ENCODE measurements around the gene TMEM14B.
"Not testable (repeated sequence)": the region's sequence is repeated elsewhere in the genome, so short reads cannot be mapped to it uniquely, and the experiment has no call there.

Gene TMEM14B

DNA sequence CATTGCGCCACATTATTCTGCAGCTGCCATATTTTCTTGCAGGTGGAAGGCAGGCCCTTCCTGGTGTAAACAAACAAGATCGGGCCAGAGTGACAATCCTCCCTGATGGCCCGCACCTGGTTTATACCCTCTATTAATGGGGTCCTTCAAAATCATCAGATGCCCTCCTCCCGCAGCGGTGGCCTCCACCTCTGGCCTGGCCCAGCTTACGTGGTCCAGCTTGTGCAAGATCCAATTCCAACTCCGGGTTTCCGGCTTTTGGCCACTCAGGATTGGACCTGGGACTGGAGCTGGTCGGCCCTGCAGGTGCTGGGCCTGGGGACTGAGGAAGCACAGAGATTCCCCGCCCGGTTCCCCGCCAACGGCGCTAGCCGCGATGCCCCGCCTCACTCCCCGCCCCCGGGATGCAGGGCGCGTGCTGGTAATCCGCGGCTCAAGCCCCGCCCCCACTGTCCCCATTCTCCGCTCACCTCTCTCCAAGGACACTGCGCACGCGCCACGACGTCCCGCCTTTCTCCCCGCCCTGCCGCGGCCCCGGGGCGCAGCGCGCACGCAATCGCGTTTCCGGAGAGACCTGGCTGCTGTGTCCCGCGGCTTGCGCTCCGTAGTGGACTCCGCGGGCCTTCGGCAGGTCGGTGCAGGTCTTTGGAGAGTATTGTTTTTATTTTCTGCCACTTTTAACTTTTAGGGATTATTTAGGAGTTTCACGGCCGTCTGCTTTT is at the start of gene TMEM14B:
Gene TMEM14B (plus strand): TSS at position 555 of the 722 bp plus-strand sequence. CDS start 1,441 bp downstream, outside the sequence.
- in situ Hi-C loops (cut with HindIII; ENCODE audit: low sequenced_read_pairs) = no loop called here

DNA sequence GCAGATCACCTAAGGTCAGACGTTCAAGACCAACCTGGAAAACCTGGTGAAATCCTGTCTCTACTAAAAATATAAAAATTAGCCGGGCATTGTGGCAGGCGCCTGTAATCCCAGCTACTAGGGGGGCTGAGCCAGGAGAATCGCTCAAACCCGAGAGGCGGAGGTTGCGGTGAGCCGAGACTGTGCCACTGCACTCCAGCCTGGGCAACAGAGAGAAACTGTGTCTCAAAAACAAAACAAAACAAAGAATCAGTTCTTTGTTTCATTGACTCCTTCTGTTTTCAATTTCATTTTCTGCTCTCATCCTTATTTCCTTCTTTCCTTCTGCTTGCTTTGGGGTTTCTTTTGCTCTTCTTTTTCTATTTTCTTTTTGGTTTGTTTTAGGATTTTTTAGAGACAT is 33.6 kb upstream of the TMEM14B start:
- in situ Hi-C loops (cut with HindIII; ENCODE audit: low sequenced_read_pairs) = no loop called here

DNA sequence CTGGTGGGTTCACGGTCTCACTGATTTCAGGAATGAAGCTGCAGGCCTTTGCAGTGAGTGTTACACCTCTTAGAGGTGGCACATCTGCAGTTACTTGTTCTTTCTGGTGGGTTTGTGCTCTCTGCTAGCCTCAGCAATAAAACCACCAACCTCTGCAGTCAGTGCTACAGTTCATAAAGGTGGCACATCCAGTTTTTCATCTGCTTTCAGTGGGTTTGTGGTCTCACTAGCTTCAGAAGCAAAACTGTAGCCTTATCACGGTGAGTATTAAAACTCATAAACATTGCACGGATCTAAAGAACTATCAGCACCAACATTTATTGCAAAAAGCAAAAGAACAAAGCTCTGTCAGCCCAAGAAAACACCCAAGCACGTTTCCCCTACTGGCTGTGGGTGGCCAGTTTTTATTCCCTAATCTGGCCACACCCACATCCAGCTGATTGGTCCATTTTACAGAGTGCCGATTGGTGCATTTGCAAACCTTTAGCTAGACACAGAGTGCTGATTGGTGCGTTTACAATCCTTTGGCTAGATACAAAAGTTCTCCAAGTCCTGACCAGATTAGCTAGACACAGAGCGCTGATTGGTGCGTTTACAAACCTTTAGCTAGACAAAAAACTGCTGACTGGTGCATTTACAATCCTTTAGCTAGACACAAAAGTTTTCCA is 28.2 kb upstream of the TMEM14B start:
- in situ Hi-C loops (cut with HindIII; ENCODE audit: low sequenced_read_pairs) = no loop called here

DNA sequence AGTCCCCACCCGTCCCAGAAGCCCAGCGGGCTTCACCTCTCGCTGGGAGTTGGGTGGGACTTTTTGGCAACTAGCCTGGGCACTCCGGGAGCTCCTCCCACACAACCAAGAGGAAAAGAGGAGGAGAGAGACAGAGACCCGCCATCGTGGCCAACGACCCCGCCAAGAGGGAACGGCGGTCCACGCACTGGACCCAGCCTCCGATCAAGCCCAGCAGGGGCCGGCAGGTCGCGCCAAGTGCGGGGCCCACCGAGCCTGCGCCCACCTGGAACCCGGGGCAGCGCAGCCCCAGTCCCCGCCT is 27.7 kb upstream of the TMEM14B start:
- in situ Hi-C loops (cut with HindIII; ENCODE audit: low sequenced_read_pairs) = no loop called here

DNA sequence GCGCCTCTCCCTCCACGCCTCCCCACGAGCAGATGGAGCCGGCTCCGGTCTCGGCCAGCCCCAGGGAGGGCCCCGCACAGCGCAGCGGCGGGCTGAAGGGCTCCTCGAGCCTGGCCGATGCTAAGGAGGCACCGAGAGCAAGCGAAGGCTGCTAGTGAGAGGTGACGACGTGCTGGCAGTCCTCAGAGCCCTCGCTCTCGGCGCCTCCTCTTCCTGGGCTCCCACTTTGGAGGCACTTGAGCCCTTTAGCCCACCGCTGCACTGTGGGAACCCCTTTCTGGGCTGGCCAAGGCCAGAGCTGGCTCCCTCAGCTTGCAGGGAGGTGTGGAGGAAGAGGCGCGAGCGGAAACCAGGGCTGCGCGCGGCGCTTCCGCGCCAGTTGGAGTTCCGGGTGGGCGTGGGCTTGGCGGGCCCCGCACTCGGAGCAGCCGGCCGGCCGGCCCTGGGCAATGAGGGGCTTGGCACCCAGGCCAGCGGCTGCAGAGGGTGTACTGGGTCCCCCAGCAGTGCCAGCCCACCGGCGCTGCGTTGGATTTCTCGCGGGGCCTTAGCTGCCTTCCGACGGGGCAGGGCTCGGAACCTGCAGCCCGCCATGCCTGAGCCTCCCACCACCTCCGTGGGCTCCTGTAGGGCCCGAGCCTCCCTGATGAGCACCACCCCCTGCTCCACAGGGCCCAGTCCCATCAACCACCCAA is 27.2 kb upstream of the TMEM14B start:
- in situ Hi-C loops (cut with HindIII; ENCODE audit: low sequenced_read_pairs) = no loop called here

DNA sequence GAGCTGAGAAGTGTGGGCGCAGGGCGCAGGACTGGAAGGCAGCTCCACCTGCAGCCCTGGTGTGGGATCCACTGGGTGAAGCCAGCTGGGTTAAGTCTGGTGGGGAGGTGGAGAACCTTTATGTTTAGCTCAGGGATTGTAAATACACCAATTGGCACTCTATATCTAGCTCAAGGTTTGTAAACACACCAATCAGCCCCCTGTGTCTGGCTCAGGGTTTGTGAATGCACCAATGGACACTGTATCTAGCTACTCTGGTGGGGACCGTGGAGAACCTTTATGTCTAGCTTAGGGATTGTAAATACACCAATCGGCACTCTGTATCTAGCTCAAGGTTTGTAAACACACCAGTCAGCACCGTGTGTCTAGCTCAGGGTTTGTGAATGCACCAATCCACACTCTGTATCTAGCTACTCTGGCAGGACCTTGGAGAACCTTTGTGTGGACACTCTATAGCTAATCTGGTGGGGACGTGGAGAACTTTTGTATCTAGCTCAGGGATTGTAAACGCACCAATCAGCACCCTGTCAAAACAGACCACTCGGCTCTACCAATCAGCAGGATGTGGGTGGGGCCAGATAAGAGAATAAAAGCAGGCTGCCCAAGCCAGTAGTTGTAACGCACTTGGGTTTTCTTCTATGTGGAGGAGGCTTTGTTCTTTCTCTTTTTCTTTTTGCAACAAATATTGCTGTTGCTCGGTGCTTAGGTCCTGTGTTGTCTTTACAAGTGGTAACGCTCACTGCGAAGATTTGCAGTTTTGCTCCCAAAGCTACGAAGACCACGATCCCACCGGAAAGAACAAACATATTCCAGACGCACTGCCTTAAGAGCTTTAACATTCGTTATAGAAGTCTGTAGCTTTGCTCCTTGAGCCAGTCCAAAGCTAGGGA is 26.4 kb upstream of the TMEM14B start:
- in situ Hi-C loops (cut with HindIII; ENCODE audit: low sequenced_read_pairs) = not testable (repeated sequence)

DNA sequence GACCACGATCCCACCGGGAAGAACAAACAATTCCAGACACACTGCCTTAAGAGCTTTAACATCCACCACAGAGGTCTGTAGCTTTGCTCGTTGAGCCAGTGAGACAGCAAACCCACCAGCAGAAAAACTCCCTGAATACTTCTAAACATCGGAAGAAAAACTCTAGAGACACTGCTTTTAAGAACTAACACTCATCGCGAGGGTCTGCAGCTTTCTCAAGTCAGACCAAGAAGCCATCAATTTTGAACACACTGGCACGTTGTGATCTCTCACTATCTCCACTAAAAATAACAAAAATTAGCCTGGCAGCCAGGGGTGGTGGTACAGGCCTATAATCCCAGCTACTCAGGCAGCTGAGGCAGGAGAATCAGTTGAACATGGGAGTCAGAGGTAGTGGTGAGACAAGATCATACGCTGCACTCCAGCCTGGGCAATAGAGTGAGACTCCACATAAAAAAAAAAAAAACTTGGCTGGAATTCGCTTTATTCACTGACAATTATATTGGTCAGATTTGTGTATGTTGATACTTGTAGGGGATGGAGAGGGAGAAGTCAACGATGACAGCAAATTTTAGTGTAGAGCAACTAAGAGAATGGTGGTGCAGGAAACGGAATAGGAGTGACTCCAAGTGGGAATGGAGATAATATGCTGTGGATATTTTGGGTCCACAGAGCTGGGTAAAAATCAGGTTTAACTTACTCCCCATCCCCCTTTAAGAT is 25.6 kb upstream of the TMEM14B start:
- in situ Hi-C loops (cut with HindIII; ENCODE audit: low sequenced_read_pairs) = no loop called here

DNA sequence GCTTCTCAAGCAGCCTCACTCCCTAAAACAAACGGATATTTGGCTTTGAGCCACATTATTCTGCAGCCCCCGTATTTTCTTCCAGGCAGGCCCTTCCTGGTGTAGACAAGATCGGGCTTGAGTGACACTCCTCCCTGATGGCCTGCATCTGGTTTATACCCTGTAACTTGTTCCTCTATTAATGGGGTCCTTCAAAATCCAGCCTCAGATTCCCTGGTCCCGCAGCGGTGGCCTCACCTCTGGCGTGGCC is 25.1 kb upstream of the TMEM14B start:
- in situ Hi-C loops (cut with HindIII; ENCODE audit: low sequenced_read_pairs) = no loop called here

DNA sequence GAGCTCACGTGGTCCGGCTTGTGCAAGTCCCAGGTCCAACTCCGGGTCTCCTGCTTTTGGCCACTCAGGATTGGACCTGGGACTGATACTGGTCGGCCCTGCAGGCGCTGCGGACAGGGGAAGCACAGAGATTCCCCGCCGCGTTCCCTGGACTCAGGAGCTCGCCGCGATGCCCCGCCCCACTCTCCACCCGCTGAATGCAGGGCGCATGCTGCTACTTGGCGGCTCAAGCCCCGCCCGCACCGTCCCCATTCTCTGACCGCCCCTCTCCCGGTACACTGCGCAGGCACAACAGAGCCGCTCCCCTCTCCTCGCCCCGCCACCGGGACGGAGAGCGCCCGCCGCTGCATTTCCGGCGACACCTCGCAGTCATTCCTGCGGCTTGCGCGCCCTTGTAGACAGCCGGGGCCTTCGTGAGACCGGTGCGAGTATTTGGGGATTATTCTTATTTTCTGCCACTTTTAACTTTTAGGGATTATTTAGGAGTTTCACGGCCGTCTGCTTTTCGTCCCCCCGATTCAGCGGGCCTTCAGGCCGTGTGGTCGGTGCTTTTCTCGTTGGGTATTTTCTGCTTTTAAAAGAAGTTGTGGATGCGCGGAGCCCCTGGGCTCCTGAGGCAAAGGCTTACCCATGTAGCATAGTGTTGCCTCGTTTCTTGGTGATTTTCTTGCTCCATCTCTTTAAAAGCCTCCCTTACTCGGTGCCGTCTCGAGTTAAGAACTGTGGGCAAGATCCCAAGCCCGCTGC is 24.6 kb upstream of the TMEM14B start, which contains the start of gene TMEM14C:
Gene TMEM14C (plus strand): TSS at position 251 of the 747 bp plus-strand sequence. CDS start 1,544 bp downstream, outside the sequence.
- in situ Hi-C loops (cut with HindIII; ENCODE audit: low sequenced_read_pairs) = no loop called here

DNA sequence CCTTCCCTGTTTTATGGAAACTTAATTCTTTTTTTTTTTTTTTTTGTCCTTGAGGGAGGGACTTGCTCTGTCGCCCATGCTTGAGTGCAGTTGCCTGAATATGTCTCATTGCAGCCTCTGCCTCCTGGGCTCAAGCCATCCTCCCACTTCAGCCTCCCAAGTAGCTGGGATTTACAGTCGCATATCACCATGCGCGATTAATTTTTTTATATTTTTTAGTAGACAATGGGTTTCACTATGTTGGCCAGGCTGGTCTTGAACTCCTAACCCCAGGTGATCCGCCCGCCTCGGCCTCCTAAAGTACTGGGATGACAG is 24.1 kb upstream of the TMEM14B start:
- in situ Hi-C loops (cut with HindIII; ENCODE audit: low sequenced_read_pairs) = no loop called here

DNA sequence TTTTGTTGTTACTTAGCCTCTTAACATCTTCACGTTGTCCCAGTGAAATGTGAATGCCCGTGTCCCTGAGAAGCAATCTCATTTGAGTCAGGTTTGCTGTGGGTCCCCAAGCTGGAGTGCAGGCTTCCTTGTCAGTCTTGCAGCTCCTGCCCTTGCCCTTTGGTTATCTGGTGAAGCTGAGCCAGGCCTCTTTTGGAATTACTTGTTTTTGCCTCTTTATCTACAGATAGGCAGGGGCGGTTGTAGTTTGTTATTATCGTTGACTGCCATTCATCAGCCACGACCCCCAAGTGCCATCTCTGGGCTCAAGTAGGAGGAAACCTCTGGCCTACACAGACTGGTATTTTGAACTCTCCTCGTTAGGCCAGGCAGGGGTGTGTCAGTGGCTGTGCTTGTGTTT is 22.6 kb upstream of the TMEM14B start:
- in situ Hi-C loops (cut with HindIII; ENCODE audit: low sequenced_read_pairs) = no loop called here

DNA sequence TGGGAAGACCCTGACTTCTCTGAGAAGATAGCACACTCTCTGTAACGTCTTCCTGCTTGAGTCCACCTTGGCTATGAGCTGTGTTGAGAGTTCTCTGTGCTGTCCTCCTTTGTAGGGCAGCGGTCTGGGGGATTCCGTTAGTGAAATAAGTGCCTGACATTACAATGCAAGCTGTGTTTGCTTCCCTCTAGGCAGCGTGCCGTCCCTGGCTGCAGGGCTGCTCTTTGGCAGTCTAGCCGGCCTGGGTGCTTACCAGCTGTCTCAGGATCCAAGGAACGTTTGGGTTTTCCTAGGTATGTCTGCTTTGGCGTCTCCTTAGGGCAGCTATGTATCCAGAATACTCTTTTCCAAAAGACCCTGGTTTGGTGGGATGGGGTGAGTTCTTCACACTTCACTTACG is 21.9 kb upstream of the TMEM14B start:
- in situ Hi-C loops (cut with HindIII; ENCODE audit: low sequenced_read_pairs) = no loop called here

DNA sequence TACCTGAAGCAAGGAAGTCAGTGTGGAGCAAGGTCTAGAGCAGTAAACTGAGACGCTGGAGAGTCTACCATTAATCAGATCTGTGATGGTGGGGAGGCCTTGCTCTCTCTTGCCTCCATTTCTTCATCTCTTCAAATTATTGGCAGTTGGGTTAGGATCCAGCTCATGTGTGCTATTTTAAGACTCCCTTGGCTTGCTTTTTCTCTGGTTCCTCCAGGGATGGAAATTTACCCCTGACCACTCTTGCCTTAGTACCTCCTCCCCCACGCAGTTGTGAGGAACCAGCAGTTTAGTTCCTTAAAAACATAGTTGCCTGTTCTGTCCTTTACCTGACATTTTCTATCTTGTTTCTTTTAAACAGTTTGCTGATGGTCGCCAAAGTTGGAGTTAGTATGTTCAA is 17.4 kb upstream of the TMEM14B start:
- in situ Hi-C loops (cut with HindIII; ENCODE audit: low sequenced_read_pairs) = no loop called here

DNA sequence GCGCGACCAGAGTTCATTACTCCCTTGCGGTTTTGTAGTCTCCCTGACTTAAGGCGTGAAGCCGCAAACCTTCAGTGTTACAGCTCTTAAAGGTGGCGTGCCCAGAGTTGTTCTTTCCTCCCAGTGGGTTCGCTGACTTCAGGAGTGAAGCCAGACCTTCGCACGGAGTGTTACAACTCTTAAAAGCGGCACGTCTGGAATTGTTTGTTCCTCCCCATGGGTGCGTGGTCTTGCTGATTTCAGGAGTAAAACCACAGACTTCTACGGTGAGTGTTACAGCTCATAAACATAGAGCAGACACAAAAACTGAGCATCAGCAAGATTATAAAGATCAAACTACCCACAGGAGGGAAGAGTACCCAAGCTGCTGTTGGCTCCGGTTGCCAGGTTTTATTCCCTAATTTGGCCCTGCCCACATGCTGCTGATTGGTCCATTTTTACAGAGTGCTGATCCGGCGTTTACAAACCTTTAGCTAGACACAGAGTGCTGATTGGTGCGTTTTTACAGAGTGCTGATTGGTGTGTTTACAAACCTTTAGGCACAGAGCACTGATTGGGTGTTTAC is 14.4 kb upstream of the TMEM14B start:
- in situ Hi-C loops (cut with HindIII; ENCODE audit: low sequenced_read_pairs) = no loop called here

DNA sequence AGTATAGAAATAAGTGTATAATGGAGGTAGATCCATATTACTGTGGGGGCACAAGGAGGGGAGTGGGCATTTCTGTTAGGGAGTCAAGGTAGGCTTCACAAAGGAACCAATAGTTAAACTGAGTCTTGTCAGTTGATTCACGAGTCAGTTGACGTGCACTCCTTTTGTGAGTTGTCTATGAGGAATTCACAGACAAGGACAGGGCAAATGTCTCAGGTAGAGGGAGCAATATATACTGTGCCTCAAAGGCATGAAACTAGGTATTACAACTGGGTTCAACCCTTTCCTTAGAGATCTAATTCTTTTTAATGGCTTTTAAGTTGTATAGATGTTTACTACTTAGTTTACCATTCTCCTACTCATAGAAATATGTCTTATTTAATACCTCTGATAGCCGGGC is 13.7 kb upstream of the TMEM14B start:
- in situ Hi-C loops (cut with HindIII; ENCODE audit: low sequenced_read_pairs) = no loop called here

DNA sequence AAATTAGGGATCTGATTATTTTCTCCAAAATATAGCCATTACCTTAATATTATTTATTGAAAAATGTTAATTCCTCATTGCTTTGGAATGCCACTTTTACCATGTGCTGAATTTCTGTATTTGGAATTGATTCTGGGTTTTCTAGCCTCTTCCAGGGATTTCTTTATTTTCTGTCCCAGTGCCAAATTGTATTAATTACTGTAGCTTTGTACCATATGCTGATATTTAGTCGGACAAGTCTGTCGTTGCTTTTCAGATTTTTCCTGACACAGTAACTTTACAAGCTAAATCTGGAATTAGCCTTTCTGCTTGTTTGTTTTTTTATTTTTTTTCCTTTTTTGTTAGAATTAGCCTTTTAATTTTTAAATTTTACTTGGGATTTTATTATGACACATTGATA is 10.9 kb upstream of the TMEM14B start:
- in situ Hi-C loops (cut with HindIII; ENCODE audit: low sequenced_read_pairs) = no loop called here

DNA sequence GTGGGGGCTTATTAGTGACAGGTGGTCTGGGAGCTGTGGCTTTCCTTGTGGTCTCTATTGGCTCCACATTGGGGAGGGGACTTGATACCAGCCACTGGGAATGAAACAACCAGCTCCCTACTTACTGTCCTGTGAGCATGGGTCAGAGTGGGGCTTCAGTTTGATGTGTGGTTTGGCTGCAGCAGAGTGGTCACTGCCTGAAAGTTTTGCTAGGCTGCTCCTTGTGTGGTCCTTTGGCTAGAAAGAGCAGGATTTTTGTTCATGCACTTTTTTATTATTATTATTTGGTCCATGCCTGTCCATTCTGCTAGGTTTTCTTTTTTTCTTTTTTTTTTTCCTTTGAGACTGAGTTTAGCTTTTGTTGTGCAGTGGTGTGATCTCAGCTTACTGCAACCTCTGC is 7.5 kb upstream of the TMEM14B start:
- in situ Hi-C loops (cut with HindIII; ENCODE audit: low sequenced_read_pairs) = no loop called here

DNA sequence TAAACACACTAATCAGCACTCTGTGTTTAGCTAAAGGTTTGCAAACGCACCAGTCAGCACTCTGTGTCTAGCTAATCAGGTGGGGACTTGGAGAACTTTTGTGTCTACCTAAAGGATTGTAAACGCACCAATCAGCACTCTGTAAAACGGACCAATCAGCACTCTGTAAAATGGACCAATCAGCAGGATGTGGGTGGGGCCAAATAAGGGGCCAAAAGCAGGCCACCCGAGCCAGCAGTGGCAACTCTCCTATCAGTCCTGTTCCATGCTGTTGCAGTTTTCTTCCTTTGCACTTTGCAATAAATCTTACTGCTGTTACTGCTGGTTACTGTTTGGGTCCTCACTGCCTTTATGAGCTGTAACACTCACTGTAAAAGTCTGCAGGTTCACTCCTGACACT is 6.0 kb upstream of the TMEM14B start:
- in situ Hi-C loops (cut with HindIII; ENCODE audit: low sequenced_read_pairs) = not testable (repeated sequence)

DNA sequence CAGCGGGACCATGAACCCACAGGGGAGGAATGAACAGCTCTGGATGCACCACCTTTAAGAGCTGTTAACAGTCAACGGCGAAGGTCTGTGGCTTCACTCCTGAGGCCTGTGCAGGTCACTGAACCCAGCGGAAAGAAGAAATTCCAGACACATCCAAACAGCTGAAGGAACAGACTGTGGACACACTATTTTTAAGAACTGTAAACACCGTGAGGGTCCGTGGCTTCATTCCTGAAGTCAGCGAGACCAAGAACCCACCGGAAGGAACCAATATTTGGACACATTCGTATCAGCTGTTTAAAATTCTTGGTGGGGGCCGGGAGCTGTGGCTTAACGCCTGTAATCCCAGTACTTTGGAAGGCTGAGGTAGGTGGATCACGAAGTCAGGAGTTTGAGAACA is 5.4 kb upstream of the TMEM14B start:
- in situ Hi-C loops (cut with HindIII; ENCODE audit: low sequenced_read_pairs) = no loop called here

DNA sequence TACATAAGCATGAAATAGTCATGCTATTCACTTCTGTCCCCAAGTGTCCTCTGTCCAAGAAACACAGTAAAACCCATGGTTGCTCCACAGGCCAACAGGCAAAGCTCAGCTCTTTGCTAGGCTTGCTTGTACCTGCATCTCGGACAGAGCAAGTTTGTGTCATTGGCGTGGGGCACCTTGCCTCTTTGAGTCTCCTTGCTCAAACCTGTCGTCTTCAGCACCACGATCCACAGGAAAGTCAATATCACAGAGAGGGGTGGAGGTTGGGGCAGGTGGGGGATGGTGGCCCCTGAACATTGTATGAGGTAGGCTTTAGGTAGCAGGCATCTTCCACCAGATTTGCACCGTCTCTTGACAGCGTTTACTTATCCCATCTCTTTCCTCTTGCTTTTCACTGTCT is 4.1 kb upstream of the TMEM14B start:
- in situ Hi-C loops (cut with HindIII; ENCODE audit: low sequenced_read_pairs) = no loop called here
